ENCODE data around the gene GRIA1.

The GRIA1 gene

GRCh38 chr5:153490118-153491037 is at the start of gene GRIA1:
TSS of gene GRIA1 (plus strand) at chr5:153490670.
- DNase-seq (ENCODE audit: low read depth), result no peak

DNA sequence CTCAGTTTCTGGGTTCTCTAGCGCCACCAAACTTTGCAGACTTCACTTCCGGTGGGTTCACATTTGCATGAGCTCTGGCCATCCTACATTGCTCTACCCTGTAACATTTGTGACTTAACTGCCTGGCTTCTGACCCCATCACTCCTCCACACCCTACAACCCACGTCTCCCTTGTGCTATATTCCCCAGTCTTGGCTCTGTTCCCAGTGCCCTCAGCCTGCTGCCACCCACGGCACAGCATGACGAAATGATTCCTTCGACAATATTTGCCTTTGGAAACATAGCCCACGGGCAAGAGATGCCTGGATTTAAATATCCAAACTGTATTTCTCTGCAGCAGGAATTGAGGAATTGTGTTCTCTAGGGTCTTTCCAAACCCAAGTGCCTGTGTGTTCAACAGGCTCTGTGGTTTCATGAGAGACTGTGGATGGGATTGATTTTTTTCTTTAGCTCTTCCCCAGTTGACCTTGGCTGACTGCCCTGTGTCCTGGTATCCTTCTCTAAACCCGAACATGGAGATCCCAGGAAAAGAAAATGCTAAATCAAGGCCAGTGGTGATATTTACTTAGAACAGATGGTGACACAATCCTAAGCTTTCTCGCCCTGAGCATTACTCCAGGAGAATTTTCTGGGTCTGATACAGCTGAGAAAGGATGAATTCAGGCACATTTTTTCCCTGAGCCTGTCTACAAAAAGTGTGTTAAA is 44.4 kb upstream of the GRIA1 start:
- DNase-seq (ENCODE audit: low read depth), result no peak

DNA sequence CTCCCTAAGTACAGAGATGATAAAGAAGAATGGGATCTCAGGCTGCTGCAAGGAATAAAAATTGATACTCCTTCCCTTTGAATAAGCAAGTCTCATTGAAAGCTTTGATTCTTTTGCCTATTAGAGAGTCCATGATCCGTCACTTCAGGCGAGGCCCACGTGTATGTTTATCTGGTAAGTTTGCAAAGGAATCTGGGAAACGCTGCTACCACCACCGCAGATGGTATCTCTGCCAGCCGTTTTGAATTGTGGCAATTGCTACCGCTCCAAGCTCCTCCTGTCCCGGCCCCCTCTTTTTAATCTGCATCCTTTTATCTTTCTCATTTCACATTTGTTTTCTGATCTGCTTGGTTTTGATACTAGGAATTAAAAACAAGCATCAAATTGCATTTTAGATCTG is 42.9 kb upstream of the GRIA1 start:
- DNase-seq (ENCODE audit: low read depth), result no peak

GRCh38 chr5:153456354-153456753 is 34.1 kb upstream of the GRIA1 start:
- DNase-seq (ENCODE audit: low read depth), result no peak

- DNase-seq (ENCODE audit: low read depth), result no peak
These were observed 33.5 kb upstream of the GRIA1 start for GRCh38 chr5:153456993-153457392.

DNA sequence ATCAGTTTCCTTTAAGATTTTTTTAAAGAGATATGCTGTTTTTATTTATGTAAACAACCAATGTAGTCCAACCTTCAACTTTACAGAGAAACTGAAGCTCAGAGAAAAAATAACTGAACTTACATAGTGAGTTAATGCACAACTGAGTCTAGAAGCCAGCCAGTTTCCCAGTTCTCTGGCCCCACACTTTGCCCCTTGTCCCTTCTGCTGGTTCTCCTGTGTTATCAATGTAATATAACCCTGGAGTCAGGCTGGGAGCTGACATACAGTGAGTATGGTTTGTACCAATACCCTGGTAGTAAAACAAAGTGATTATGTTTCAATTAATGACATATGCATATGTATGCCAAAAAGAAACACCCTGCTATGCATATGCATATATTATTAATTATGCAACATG is 32.2 kb upstream of the GRIA1 start:
- no peak for DNase-seq (ENCODE audit: low read depth)

DNA sequence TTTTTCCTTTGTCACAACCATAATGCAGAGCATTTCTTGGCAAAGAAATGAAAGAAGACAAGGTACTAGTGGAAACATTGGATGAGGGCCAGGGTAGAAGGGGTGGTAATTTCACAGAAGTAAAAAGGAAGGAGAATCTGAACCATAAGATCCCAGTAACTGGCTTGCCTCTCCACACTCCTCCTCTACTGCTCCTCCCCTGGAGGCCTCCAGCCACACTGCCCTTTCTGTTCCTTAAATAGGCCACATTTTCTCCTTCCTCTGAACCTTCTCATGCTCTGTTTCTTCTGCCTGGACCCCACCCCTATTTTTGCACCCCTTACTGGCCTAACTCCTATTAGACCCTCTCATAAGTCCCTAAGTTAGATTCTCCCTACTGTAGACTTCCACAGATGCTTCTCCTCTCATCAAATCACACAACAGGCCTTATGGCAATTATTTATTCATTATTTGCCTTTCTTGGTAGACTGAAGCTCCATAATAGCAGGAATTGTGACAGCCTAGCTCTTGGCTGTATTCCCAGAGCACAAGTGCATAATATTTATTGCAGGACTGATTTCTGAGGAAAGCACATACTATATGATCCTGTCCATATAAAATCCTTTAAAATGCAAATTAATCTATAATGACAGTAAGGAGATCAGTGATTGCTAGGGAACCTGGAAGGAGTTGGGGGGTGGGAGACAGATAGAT is 31.3 kb upstream of the GRIA1 start:
- no peak for DNase-seq (ENCODE audit: low read depth)

DNA sequence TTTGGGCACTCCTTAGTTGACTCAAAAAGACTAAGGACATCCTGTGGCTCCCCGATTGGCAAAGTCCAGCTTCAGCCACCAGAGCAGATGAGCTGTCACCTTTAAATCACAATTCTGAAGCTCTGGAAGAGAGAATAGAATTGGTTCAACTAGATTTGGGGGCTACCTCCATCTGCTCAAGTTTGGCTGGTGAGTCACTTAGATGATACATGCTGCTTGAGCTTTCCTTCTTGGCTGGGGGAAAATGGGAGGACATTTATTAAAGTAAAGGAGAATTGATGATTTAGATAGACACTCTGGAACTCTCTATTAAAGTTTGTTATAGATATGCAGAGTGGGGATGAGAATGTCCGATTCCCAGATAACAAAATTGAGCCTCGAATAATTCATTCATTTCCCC is 30.0 kb upstream of the GRIA1 start:
- no peak for DNase-seq (ENCODE audit: low read depth)

DNA sequence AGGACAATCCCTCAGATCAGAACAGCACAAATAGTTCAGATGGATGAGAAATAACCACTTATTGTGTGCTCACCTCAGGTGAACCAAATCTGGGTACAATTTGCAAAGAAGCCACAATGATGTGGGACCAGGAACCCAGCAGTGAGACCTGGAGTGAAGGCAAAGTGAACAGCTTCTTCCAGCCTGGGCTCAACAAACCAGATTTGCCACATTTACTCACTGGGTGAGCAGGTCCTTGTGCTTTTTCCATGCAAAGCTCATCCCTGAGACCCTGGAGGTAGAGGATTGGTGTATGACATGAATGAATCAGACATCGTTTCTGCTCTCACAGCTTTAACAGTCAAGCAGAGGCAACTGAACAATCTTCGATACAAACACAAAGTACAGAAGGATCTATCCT is 29.1 kb upstream of the GRIA1 start:
- DNase-seq (ENCODE audit: low read depth), result no peak

- DNase-seq (ENCODE audit: low read depth), result no peak
These were observed 26.7 kb upstream of the GRIA1 start for GRCh38 chr5:153463806-153464205.

DNA sequence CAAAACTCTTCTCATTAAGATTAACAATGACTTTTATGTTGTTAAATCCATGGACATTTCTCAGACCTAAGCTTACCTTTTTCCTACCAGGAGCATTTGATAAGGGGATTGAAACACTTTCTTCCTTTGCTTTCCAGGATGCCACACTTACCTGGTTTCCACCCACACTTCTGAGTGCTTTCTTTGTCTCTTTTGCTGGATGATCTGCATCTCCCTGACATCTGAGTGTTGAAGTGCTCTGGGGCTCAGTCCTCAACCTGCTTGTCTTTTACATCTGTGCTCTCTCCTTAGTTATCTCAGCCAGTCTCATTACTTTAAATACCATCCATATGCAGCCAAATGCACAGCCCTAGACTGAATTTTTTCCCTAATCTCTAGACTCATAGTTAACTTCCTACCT is 22.9 kb upstream of the GRIA1 start:
- no peak for DNase-seq (ENCODE audit: low read depth)

DNA sequence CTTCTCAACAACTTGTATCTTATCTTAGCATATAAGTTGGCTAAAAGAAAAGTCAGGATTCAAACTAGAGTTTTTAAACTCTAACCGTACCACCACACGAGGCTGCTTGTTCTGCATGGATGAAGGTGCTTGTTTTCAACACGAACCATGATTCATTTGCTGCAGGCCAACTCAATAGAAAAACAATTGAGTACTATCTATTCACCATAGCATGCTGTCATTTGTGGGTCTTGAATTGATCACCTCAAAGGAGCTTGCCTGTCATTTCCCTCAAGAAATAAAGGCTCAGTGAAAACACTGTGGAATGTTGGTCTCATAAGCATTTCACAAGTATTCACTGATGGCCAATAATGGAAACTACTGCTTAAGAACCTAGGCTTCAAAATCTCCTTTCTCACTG is 21.0 kb upstream of the GRIA1 start:
- DNase-seq (ENCODE audit: low read depth), result no peak

DNA sequence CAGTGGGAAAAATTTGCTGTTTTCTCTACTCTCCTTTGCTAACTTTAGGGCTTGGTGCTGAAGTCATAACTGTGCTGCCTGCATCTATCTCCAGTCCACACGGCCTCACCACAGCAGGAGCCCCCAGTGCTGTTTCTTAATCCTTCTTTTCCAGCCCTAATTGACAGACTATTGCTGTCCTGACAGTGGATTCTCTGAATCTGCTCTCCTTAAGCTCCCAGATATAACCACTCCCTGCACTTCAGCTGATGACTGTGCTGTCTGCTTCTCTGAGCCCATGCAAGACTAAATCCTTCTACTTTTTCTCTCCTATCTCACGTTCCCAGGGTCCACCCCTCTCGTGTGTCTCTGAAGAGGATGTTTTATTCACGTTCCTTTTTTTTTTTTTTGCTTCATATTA is 19.7 kb upstream of the GRIA1 start:
- no peak for DNase-seq (ENCODE audit: low read depth)

GRCh38 chr5:153476767-153477166 is 13.7 kb upstream of the GRIA1 start:
- DNase-seq (ENCODE audit: low read depth), result no peak

DNA sequence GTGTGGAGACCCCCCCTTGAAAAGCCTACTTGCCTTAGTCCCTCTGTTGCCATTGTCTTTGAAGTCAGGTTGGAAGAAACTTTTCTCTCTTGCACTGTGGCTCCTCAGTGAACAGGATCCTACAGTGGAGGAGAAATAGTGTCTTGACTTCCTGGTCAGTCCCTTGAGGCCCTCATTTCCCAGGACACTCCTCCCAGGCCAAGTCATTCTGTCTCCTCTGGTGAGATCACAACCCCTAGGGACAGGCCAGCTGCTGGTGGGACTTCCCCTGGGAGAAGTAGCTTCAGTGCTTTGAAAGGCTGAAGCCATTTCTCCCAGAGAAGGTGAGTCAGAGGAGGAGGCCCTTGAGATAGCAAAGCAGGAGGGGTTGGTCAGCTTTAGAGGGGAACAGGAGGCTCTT is 10.1 kb upstream of the GRIA1 start:
- no peak for DNase-seq (ENCODE audit: low read depth)

GRCh38 chr5:153483482-153483881 is 7.0 kb upstream of the GRIA1 start:
- no peak for DNase-seq (ENCODE audit: low read depth)

- DNase-seq (ENCODE audit: low read depth), result no peak
These were observed 4.8 kb upstream of the GRIA1 start for GRCh38 chr5:153485641-153486040.

DNA sequence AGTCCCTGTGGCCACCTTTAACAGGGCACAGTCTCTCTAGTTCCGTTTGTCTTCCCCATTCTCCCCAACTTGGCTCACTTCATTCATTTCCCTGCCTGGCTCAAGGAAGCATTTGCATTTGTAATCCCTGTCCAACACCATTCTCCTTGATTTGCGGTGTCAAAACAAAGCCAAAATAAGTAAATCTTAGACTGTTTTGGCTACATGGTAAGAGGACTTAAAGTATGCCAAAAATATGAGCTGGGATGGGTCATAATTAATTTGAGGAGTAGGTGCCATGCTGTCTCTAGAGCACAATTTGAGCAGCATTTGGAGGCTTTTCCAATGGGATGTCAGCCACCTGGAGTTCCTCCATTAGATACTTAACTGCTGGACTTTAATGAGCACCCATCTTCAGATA is 3.7 kb upstream of the GRIA1 start:
- no peak for DNase-seq (ENCODE audit: low read depth)

DNA sequence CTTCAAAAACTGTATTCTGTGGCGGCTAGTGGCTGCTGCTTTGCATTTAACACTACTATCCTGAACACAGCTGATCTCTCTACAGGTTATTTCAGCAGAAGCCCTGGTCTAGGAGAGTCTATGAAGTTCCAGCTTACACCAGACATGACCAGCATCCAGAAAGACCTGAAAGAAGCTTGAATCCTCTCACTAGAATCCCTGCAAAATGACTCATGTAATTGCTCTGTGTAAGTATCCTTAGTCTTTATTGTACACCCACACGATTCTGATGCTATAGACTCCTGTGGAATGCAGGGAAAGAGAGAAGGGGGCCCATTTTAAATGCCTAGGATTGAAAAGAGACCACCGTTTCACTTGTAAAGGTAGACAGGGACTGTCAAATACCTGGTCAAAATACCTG is 859 bp upstream of the GRIA1 start:
- no peak for DNase-seq (ENCODE audit: low read depth)

GRCh38 chr5:153491038-153491744 is 721 bp downstream of the GRIA1 start:
- no peak for DNase-seq (ENCODE audit: low read depth)

- DNase-seq (ENCODE audit: low read depth), result no peak
These were observed 1.4 kb downstream of the GRIA1 start for GRCh38 chr5:153491856-153492255.

- DNase-seq (ENCODE audit: low read depth), result no peak
These were observed 6.4 kb downstream of the GRIA1 start for GRCh38 chr5:153496835-153497234.

Measured in T-helper 22 cell (primary cell).